ENCODE measurements around the gene CADM1. TPM values are rescaled to one million over a fixed set of nuclear protein-coding genes. Genes with fewer than 3 reads are reported as not detected.

CADM1 gene
- total RNA-seq, 4 donors from 2014 or later, result 1.2 to 2.5 (median 2.2) TPM

DNA sequence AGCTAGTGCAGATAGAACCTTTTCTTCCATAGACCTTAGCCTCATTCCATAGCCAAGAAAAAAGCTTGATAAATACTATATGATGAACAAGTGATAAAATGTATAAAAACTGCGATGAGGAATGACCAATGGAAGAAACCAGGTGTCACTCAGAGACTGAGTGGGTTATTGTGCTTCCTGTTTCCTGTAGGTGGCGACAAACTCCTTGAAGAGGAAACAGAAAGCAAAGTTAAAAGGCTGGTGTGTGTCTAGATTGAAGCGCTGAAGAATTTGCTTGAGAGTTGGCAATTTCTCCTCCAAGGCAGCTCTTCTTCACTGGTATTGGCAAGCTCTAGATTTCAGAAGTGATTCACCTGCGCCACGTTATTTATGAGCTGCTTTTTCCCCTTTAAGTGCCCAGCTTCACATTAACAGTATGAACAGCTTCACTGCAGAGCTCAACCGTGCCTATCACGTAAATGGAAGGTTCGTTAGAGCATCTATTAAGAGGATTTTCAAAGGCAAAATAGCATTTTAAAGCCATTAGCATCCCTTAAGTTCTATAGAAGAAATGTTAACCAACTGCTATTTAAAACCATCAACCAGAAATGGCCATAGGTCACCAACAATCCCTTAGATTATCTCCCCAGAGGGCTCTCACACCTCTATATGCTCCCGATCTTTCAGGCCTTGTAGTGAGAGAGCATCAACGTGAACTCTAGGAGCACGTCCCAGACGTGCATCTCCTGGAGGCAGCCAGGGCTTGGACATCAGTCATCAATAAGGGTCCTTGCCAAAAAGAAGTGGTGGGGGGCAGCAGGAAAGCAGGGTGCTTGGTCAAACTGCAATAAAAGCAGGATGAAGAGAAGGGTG is 179.4 kb downstream of the CADM1 start:
- Histone ChIP-seq H3K4me3 (peak overlapping the region; percentile 10 to 56 (median 30)), H3K4me1 (peaks cover 5 to 9% of the 10 kb centered on the region in 2 donors), H3K27me3 (no peaks in the 10 kb centered on the region), H3K27ac (peak overlapping the region in 1 of 4 donors; percentile 23), H3K9me3 (no peaks in the 10 kb centered on the region), H3K36me3 (no peaks in the 10 kb centered on the region)
- ATAC-seq (peak; percentile 93 to 97), DNase-seq (peak in 1 of 2 donors; percentile 20)
- in situ Hi-C loops (cut with MboI; ENCODE audit: low sequenced_read_pairs in 4 of 4) (loop anchor here in 3 of 4 donors (10.0 to 25.0 kb wide), 4 partner anchors 887 to 1362 kb away; no protein-coding TSS in a partner anchor), intact Hi-C loops (cut with DNase I; ENCODE audit: low total_unique reads) (loop anchor here (1.0 to 2.0 kb wide), 2 partner anchors 900 to 951 kb away; no protein-coding TSS in a partner anchor)
- TF ChIP-seq CTCF (IDR thresholded peaks at IDR 0.05 in 4 of 5, conservative IDR thresholded peaks at IDR 0.05 in 1 of 5), result peak; percentile 55 to 85 (median 70)
- TF ChIP-seq POLR2A (IDR thresholded peaks at IDR 0.05), result no peak

DNA sequence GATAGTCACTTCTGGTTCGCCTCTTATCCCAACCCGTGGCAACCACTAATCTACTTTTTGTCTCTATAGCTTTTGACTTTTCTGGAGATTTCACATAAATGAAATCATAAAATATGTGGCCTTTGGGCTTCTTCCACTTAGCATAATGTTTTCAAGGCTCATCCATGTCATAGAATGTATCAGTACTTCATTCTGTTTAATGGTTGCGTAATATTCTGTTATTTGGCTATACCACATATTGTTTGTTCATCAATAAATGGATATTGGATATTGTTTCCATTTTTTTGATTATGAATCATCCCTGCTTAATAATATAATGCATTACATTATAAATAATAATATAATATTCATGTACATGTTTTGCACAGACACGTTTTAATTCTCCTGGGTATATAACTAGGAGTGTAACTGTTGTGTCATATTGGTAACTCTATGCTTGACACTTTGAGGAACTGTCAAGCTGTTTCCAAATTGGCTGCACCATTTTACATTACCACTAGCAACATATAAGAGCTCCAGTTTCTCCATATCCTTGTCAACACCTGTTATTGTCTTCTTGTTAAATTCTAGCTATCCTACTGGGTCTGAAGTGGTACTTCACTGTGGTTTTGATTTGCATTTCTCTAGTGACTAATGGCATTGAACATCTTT is 181.5 kb downstream of the CADM1 start:
- TF ChIP-seq POLR2A (IDR thresholded peaks at IDR 0.05) (no peak), CTCF (IDR thresholded peaks at IDR 0.05 in 4 of 5, conservative IDR thresholded peaks at IDR 0.05 in 1 of 5) (no peak)
- in situ Hi-C loops (cut with MboI; ENCODE audit: low sequenced_read_pairs in 4 of 4), result loop anchor here in 1 of 4 donors (10.0 kb wide), 1 partner anchor 952 kb away; no protein-coding TSS in a partner anchor

GRCh38 chr11:115321605-115322289 is 182.5 kb downstream of the CADM1 start:
- DNase-seq (no peak), ATAC-seq (no peak)
- Histone ChIP-seq H3K27ac (no peak overlapping the region), H3K9me3 (no peaks in the 10 kb centered on the region), H3K27me3 (no peaks in the 10 kb centered on the region), H3K4me1 (peaks cover 5 to 12% of the 10 kb centered on the region in 2 donors), H3K4me3 (no peak overlapping the region), H3K36me3 (no peaks in the 10 kb centered on the region)
- in situ Hi-C loops (cut with MboI; ENCODE audit: low sequenced_read_pairs in 4 of 4), result loop anchor here in 1 of 4 donors (10.0 kb wide), 1 partner anchor 953 kb away; no protein-coding TSS in a partner anchor
- intact Hi-C loops (cut with DNase I; ENCODE audit: low total_unique reads), result no loop called here
- TF ChIP-seq POLR2A (IDR thresholded peaks at IDR 0.05), result no peak
- no peak for TF ChIP-seq CTCF (IDR thresholded peaks at IDR 0.05 in 4 of 5, conservative IDR thresholded peaks at IDR 0.05 in 1 of 5)

More for the DNA sequence above, 181.5 kb downstream of the CADM1 start:
- Histone ChIP-seq H3K4me1 (peaks cover 5 to 12% of the 10 kb centered on the region in 2 donors), H3K36me3 (no peaks in the 10 kb centered on the region), H3K9me3 (no peaks in the 10 kb centered on the region), H3K27me3 (no peaks in the 10 kb centered on the region), H3K27ac (no peak overlapping the region), H3K4me3 (no peak overlapping the region)
- intact Hi-C loops (cut with DNase I; ENCODE audit: low total_unique reads), result no loop called here
- DNase-seq (no peak), ATAC-seq (peak in 1 of 2 donors; percentile 42)

DNA sequence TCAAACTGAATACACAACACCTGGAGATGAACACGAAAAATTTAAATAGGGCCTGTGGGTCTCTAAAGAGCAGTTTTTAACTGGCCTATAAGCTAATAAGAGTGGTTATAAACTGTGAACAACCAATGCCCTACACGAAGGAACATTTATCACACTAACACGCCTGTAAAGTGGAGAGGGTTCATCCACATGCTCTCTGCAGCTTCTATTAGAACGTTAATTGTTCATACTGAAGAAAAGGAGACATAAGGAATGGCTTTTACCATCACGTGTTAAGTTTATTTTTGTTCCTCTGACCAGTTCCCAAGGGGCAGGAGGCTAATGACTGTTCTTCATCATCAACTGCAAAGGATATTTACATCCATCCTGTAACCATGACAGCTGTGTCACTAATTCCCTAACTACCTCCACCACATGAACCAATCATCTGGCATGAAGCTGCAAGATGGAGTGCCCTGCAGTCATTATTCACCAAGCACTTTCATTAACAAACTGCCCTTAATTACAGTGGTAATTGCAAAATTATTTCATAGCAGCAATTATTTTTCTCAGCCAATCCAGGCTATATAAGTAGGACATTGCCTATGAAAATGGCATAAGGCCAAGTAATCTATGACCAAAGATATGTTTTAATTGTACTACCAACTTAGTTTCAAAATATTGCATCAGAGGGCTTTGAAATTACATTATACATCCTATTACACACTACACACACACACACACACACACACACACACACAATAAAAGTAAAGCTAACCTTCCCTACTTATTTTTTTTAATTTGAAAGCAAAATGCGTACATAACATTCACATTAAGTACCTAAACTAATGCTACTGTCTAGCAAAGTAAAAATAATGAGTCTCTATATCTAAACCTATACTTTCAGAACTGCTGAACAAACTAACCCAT is 186.7 kb downstream of the CADM1 start:
- ATAC-seq, result no peak
- Histone ChIP-seq H3K27me3 (no peaks in the 10 kb centered on the region), H3K4me3 (no peak overlapping the region), H3K36me3 (no peaks in the 10 kb centered on the region), H3K4me1 (peaks cover 0 to 10% of the 10 kb centered on the region in 2 donors), H3K9me3 (no peaks in the 10 kb centered on the region), H3K27ac (no peak overlapping the region)
- DNase-seq, result no peak
- TF ChIP-seq POLR2A (IDR thresholded peaks at IDR 0.05), result no peak
- TF ChIP-seq CTCF (IDR thresholded peaks at IDR 0.05 in 4 of 5, conservative IDR thresholded peaks at IDR 0.05 in 1 of 5), result no peak
- in situ Hi-C loops (cut with MboI; ENCODE audit: low sequenced_read_pairs in 4 of 4), result no loop called here
- intact Hi-C loops (cut with DNase I; ENCODE audit: low total_unique reads), result no loop called here

Measured in gastrocnemius medialis (tissue), 4 donors.